Activated CD8-positive, alpha-beta memory T cell treated with anti-CD3 and anti-CD28 coated beads, Interleukin-2, amount 50 U/mL, for 4 hours (primary cell): ENCODE measurements around the gene PODXL.

ENCODE experiments used
- DNase-seq: peaks from one replicate; pipeline ENCODE4 v3.0.0-alpha.2; 2020

The PODXL gene

GRCh38 chr7:131556053-131556908, at the start of gene PODXL:
Gene PODXL (minus strand): TSS chr7:131556628. CDS start chr7:131556359, 269 bp downstream.
- DNase-seq, result peak; percentile 46

- no peak for DNase-seq
These were observed 49.0 kb upstream of the PODXL start for GRCh38 chr7:131605280-131605878.

DNA sequence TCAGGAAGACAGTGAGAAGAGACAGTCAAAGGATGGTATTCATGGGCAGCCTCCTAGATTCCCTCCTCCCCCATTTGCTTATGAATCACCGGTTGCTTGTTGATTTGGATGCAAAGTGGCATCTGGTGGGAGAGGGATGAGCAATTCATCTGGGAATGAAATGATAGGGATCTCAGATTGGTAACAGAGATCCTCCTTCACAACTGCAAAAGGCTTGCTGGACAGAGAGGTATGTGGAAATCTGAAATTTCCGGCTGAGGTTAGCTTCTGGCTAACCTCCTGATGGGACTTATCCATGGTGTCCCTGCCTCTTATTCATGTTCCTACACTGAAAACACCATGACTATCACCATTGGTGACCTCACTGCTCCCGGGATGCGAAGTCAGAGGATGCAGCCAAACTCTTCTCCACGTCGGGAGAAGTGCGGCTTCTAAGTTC, 48.4 kb upstream of the PODXL start:
- no peak for DNase-seq

GRCh38 chr7:131603932-131604331, 47.5 kb upstream of the PODXL start:
- no peak for DNase-seq

- no peak for DNase-seq
These were observed 46.6 kb upstream of the PODXL start for GRCh38 chr7:131602994-131603372.

DNA sequence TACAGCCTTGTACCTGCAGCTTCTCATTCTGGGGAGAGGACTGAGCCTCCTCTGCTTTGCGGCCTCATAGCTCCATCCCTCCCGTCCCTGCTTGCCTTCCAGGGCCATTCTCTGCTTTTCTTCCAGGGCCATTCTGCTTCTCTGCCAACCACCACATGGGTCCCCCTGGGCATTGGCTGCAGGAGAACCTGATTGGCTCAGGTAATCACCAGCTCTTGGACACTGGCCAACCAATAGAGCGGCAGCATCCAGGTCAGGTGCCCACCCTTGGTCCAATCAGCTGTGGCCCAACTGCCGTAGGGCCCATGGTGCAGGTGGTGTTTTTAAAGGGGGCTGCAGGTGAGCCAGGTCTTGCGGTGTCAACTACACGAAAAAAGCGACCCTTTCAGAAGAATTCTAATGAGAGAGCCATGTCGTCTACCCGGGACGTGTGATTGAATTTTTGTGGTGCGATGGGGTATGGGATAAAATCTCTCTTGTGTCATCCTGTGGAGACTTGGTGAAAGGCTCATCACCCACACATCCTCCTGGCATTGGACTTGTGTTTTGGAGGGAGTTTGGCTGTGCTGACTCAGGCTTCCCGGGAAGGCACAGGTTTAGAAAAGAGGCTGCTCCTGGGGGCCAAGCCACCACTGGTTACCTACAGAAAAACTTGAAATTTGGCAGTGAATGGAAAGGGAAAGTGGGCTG, 46.0 kb upstream of the PODXL start:
- no peak for DNase-seq

DNA sequence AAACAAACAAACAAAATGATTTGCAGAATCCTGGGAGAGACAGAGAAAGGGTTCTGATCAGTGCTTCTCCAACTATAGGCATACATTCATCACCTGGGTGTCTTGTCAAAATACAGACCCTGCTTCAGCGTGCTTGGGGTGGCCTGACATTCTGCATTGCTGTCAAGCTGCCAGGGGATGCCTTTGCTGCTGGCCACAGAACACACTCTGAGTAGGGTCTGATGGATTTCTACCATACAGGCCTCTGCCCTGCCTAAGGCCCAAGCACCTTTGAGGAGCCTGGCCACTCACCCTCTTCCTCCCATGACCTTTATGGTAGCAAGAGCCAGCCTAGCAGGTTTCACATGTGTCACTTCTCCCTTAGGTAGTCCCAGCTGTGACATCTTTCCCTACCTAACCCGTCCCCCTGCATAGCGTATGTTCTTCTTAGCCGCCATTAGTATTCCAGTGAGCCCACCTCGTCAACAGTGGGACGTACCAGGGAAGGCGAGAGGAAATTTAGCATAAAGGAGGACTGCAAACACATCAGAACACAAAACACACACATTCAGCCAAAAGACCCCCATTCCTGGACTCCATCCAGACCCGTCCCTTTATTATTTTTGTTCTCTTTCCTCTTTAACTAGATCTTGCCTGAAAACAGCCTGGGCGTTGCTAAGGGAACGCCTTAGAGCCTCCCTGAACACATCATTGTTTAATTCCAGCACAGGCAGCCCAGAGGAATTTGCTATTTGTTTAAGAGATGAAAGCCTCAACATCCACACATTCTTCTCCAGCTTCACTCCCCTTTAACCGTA, 43.9 kb upstream of the PODXL start:
- no peak for DNase-seq

GRCh38 chr7:131596785-131597184, 40.4 kb upstream of the PODXL start:
- no peak for DNase-seq

DNA sequence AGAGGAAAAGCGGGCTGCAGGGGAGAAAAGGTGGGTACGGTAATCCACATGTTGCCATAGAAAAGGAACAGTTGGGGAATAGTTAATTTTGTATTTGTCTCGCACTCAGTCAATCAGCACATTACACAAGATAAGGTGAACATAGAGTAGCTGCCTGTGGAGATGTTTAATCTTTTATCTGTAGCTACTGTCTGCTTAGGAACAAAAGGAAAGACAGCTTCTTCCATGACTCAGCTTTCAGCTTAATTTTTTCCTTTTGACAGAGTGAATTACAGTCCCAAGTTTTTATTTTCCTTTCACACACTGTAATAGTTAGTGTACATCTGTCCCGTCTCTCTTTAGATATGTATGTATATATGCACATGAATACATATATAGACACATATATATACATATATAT, 39.3 kb upstream of the PODXL start:
- DNase-seq, result no peak

GRCh38 chr7:131591687-131592319, 35.4 kb upstream of the PODXL start:
- DNase-seq, result no peak

GRCh38 chr7:131587315-131587923, 31.0 kb upstream of the PODXL start:
- DNase-seq, result no peak

DNA sequence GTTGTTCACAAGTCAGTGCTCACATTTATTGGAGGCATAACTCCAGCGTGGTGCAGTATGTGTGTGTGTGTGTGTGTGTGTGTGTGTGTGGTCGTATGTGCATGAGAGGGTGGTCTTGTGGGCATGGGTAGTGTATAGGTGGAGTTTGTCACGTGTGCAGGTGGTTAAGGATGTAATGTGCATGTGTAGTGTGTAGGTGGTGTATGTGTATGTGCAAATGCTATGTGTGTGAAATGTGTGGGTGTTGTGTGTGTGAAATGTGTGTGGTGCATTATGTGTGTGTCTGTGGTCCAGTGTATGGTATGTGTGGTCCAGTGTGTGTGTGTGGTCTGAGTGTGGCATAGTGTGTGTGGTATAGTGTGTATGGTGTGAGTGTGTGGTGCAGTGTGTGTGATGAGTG, 30.3 kb upstream of the PODXL start:
- no peak for DNase-seq

- DNase-seq, result no peak
These were observed 29.8 kb upstream of the PODXL start for GRCh38 chr7:131586259-131586658.

- no peak for DNase-seq
These were observed 27.0 kb upstream of the PODXL start for GRCh38 chr7:131583430-131583829.

- DNase-seq, result no peak
These were observed 25.0 kb upstream of the PODXL start for GRCh38 chr7:131581241-131582051.

DNA sequence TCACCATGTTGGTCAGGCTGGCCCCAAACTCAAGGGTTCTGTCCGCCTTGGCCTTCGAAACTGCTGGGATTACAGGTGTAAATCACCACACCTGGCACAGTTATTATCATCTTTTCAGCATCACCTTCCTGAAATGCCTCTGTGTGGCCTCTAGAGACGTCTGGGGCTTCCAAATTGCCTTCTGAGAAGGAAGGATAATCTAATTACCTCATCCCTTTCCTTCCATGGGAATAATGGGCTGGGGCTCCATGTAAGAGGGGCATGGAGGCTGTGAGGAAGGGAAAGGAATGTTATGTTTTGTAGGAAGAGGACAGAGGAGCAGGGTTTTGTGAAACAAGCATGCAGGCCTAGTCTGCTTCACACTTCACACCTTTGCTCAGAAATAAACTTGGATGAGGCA, 22.2 kb upstream of the PODXL start:
- no peak for DNase-seq

DNA sequence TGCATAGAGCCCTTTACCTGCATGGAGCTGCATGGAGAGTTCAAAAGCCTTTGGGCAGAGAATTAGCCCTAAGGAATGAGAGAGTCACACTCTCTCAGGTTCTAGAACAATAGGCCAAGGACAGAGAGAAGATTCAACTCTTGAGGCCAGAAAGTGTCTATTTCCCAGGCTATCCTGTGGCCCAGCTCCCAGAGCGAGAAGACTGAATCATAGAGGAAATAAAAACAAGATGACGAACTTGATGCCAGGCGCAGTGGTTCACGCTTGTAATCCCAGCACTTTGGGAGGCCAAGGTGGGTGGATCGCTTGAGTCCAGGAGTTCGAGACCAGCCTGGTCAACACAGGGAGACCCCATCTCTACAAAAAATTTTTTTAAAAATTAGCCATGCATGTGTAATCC, 18.3 kb upstream of the PODXL start:
- DNase-seq, result no peak

DNA sequence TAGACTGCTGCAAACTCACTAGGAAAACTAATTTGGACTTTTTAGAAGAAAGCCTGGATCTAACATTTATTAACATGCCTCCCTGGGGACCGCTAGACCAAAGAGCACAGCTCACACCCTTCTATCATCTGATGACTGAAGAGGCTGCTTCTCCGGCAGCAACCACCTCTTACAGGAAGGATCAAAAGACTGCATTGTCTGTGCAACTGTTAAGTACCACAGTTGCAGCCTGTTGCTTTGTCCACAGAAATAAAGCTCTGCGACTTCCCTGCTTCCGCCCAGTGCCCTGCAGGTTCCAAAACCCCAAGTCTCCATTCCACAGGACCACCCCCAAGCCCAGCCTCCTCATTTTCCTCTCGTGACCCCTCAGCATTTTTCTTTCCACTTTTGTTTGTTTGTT, 14.0 kb upstream of the PODXL start:
- DNase-seq, result no peak

DNA sequence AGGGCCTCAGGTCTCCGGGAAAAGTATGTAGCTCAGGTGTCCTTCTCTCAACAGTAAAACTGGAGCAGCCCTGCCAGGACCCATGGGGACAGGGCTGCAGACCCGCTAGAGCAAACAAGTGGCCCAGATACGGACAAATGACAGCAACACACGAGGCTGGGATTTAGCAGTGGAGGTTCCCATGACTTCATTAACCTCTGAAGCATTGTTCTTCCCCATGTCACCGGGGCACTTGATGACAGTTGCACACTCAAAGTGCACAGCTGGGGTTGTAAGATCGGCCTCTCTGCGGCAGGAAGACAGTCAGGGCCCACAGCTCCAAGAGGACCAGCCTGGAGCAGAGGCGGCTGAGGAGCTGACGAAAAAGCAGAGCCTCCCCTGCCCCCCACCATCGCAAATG, 12.5 kb upstream of the PODXL start:
- DNase-seq, result no peak

DNA sequence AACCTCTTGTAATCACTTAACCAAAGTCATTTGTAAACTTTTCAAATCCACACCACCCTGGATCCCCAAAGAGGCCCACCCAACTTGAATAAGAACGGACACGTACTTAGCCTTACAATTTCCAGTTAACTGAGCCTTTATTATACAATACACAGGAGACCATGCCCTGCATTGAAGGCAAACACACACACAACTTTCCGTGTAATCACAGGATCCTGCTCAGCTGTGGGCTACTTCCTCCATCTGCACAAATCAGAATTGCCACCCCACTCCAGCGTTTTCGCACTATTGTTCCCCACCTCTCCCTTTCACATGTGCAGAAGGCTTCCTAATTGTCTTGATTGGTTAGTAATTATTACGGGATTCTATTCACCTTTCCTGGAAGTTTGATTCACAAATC, 12.1 kb upstream of the PODXL start:
- no peak for DNase-seq

DNA sequence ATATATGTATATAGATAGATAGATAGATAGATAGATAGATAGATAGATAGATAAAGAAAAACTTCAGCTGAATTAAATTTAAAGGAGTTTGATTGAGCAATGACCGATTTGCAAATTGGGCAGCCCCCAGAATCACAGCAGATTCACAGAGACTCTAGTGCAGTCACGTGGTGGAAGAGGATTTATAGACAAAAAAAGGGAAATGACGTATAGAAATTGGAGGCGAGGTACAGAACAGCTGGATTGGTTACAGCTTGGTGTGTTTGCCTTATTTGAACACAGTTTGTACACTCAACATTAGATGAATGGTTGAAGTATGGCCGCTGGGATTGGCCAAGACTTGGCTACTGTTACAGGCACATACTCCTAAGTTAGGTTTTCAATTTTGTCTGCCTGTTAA, 8.2 kb upstream of the PODXL start:
- no peak for DNase-seq
